Fibroblast of the aortic adventitia (primary cell): ENCODE results near the gene RAB11B. TPM values are rescaled to one million over a fixed set of nuclear protein-coding genes. Genes with fewer than 3 reads are reported as not detected.

Experiments
- DNase-seq: peaks from one replicate; pipeline ENCODE4 v3.0.0-alpha.2; 2010; ENCODE audit warnings: low read depth
- H3K4me3 ChIP-seq: 2 replicates; pipeline ENCODE4 v1.5.1; 2011; ENCODE audit warnings: low read depth, mild to moderate bottlenecking, control low read depth, low read length, moderate library complexity
- CTCF ChIP-seq: IDR thresholded peaks from 2 replicates; pipeline ENCODE4 v1.5.1; 2011; ENCODE audit warnings: mild to moderate bottlenecking, low read length, control low read depth, inconsistent platforms; ENCODE audit not compliant: insufficient read depth
- total RNA-seq: library from RNA; depleted of rRNA; stranded (reverse); fragments of >200 nt; gene quantifications from 2 replicates; pipeline ENCODE4 v1.2.3, GENCODE V29; 2012; ENCODE audit warnings: low replicate concordance

Gene RAB11B
- total RNA-seq, 1 donor, result 15.7 TPM

DNA sequence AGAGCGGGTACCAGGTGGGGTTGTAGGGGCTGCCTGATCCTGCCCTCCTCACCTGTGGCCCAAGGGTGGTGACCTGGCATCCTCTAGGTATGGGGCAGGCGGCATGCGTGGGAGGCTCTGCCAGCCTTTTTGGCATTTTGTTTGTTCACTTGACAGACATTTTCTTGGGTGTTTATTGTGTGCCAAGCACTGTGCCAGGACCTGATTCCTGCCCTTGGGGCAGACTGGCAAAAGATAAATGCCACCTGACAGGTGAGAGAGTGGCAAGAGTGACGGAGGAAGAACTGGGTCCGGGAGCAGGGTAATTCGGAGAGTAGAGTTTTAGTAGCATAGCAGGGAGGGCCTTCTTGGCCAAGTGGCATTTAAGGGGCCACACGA is 6.0 kb downstream of the RAB11B start:
- DNase-seq, result no peak
- H3K4me3 ChIP-seq, result no peak overlapping the region
- TF ChIP-seq CTCF, result no peak

GRCh38 chr19:8396563-8397203 is 6.5 kb downstream of the RAB11B start:
- peak; percentile 79 for TF ChIP-seq CTCF
- no peak overlapping the region for H3K4me3 ChIP-seq
- DNase-seq, result peak; percentile 53

DNA sequence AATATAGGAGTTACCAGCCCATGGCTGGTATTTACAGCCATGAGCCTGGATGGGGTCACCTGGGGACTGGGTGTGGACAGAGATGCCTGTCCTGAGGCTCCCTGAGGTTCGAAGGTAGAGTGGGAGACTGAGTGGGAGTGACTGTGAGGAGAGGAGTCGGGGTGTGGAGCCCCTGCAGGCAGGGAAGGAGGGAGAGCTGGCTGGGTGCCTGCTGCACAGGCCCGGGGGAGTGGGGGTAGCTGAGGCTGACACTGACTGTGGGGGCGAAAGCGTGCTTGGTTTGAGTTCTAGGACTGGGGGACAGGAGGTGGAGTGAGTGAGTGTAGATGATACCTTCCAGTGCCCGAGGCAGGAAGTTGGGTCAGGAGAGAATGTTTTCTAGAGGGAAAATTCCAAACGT is 7.1 kb downstream of the RAB11B start:
- no peak for DNase-seq
- no peak for TF ChIP-seq CTCF

DNA sequence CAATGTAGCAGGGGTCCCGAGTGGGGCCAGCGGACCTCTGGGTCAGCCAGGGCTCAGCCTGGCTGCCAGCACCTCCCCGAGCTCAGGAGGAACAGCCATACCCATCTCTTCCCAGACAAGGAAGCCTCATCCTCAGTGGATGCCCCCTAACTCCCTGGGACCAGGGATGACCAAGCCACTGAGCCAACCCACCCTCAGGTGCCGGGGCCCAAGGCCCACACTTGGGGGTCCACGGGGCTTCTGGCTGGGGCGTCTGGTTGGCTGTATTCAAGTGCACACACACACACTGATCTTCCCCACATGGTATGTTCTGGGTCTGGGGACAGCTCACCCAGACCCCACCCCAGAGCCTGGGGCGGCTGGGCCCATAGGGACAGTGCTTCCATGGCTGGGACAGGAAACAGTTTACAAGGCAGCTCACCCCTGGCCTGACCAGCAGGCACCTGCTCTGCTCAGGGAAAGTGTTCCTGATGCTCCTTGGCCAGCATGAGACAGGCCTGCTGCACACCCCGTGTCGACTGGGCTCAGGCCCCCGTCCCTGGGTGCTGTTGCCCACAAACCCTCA is 7.7 kb downstream of the RAB11B start:
- no peak overlapping the region for H3K4me3 ChIP-seq
- no peak for TF ChIP-seq CTCF
- no peak for DNase-seq

More for the DNA sequence above, 7.1 kb downstream of the RAB11B start:
- H3K4me3 ChIP-seq, result no peak overlapping the region

DNA sequence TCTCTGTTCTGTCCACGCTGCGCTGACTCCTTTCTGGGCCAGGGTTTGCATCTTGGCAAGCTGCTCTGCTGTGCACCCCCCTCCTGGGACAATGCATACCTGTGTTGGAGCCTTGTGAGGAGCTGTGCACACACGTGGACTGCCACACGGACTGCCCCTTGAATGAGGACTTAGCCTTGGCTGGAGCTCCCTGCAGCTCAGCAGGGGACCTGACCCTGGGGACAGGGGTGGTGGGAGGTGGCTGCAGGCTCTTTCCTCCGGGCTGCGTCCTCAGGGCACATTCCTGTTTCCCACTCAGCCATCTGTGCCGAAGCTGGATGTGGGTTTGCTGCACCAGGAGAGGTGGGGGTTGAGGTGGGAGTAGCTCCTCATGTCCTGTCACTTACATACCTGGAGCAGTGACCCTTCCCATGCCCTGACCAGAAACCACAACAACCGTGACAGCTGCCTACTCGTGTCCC is 8.2 kb downstream of the RAB11B start:
- DNase-seq, result no peak
- H3K4me3 ChIP-seq, result no peak overlapping the region
- no peak for TF ChIP-seq CTCF

DNA sequence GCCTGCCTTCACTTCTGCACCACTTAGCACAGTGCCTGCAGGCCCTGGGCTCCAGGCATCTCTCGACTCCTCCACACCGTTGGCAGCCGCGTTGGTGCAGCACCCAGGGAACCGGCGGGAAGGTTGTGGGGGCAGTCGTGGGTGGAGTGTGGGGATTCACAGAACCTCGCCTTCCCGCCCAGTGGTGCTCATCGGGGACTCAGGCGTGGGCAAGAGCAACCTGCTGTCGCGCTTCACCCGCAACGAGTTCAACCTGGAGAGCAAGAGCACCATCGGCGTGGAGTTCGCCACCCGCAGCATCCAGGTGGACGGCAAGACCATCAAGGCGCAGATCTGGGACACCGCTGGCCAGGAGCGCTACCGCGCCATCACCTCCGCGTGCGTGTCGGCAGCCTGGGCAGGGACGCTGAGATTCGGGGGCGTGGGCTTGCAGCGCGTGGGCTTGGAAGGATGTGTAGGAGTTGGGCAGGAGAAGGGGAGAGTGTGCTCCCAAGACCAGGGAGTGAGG is 9.6 kb downstream of the RAB11B start:
- DNase-seq, result no peak
- H3K4me3 ChIP-seq, result no peak overlapping the region
- TF ChIP-seq CTCF, result no peak
